GM23338 (cell line): Measurements from ENCODE around the gene BCCIP. TPM values are rescaled to one million over a fixed set of nuclear protein-coding genes. Genes with fewer than 3 reads are reported as not detected.

Source experiments
- EZH2 ChIP-seq: fragments of 200-600 bp; sonication (generic); IDR thresholded peaks from one replicate; pipeline ENCODE4 v1.8.0; 2017; ENCODE audit warnings: antibody characterized with exemption, mild to moderate bottlenecking, low read depth; ENCODE audit not compliant: unreplicated experiment
- EZH2phosphoT487 ChIP-seq: fragments of 200-600 bp; sonication (generic); IDR thresholded peaks from one replicate; pipeline ENCODE4 v1.8.1; 2018; ENCODE audit warnings: antibody characterized with exemption; ENCODE audit not compliant: unreplicated experiment
- JUNB ChIP-seq: IDR thresholded peaks from one replicate; pipeline ENCODE4 v1.6.1; 2016; ENCODE audit warnings: antibody characterized with exemption; ENCODE audit not compliant: unreplicated experiment
- POLR2AphosphoS5 ChIP-seq: IDR thresholded peaks from 2 replicates; pipeline ENCODE4 v1.6.1; 2016; ENCODE audit warnings: antibody characterized with exemption, low read depth
- STAT1 ChIP-seq: IDR thresholded peaks from one replicate; pipeline ENCODE4 v1.6.1; 2016; ENCODE audit warnings: antibody characterized with exemption; ENCODE audit not compliant: unreplicated experiment
- ZNF114 ChIP-seq: fragments of 250-450 bp; sonication (Bioruptor Pico); IDR thresholded peaks from 2 replicates; pipeline ENCODE4 v1.5.0; 2020; ENCODE audit warnings: mild to moderate bottlenecking, moderate library complexity
- ZNF331 ChIP-seq: fragments of 250-450 bp; sonication (Bioruptor Pico); IDR thresholded peaks from 2 replicates; pipeline ENCODE4 v1.5.0; 2020; ENCODE audit warnings: low read depth, mild to moderate bottlenecking, moderate library complexity
- polyA plus RNA-seq: library from polyadenylated mRNA; unstranded; fragments of >200 nt; fragmentation: Nextera tagmentation; extraction: Ambion mirVana; gene quantifications from 2 replicates; pipeline ENCODE4 v1.2.1, GENCODE V29; 2016
- total RNA-seq: library from RNA; depleted of rRNA; stranded (reverse); fragments of >200 nt; shearing (Covaris generic); gene quantifications from 2 replicates; pipeline ENCODE4 v1.2.3, GENCODE V29; 2014
- TF ChIP-seq, protein P1 (sequence below): fragments of 250-450 bp; sonication (Bioruptor Pico); IDR thresholded peaks from 2 replicates; pipeline ENCODE4 v1.5.0; 2020; ENCODE audit warnings: mild to moderate bottlenecking, moderate library complexity
- TF ChIP-seq, protein P2 (sequence below): IDR thresholded peaks from 2 replicates; pipeline ENCODE4 v1.6.1; 2016; ENCODE audit warnings: antibody characterized with exemption
- TF ChIP-seq, protein P3 (sequence below), 2 experiments: fragments of 200-600 bp in 1 of 2; sonication (generic) in 1 of 2; conservative IDR thresholded peaks; 2 replicates each; pipeline versions ENCODE4 v1.5.1 to v1.6.1; 2016 to 2017; ENCODE audit warnings: antibody characterized with exemption in 2 of 2, low read depth in 2 of 2, mild to moderate bottlenecking in 2 of 2, moderate library complexity in 1 of 2

BCCIP gene
- total and polyA plus RNA-seq, 2 experiments from 2014 or later = 98.6 to 214 TPM

DNA sequence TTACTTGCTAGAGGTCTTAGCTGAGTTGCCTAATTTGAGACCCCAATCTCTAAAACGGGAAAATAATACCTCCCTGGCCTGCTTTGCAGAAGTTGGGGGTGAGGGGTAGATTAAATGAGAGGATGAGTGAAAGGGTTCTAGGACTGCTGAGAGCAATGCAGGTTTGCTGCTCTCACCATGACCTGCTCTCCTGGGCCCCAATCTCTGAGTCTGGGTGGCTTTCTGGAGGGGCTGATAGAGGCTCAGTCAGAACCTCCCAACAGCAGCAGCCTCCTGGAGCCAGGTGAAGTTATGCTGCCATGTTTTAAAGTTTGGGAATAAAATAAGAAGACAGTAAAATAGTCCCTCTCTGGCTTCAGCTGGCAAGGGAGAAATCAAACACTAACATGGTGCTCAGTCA lies 7.6 kb upstream of the BCCIP start (continued):
- TF ChIP-seq, protein P1, sequence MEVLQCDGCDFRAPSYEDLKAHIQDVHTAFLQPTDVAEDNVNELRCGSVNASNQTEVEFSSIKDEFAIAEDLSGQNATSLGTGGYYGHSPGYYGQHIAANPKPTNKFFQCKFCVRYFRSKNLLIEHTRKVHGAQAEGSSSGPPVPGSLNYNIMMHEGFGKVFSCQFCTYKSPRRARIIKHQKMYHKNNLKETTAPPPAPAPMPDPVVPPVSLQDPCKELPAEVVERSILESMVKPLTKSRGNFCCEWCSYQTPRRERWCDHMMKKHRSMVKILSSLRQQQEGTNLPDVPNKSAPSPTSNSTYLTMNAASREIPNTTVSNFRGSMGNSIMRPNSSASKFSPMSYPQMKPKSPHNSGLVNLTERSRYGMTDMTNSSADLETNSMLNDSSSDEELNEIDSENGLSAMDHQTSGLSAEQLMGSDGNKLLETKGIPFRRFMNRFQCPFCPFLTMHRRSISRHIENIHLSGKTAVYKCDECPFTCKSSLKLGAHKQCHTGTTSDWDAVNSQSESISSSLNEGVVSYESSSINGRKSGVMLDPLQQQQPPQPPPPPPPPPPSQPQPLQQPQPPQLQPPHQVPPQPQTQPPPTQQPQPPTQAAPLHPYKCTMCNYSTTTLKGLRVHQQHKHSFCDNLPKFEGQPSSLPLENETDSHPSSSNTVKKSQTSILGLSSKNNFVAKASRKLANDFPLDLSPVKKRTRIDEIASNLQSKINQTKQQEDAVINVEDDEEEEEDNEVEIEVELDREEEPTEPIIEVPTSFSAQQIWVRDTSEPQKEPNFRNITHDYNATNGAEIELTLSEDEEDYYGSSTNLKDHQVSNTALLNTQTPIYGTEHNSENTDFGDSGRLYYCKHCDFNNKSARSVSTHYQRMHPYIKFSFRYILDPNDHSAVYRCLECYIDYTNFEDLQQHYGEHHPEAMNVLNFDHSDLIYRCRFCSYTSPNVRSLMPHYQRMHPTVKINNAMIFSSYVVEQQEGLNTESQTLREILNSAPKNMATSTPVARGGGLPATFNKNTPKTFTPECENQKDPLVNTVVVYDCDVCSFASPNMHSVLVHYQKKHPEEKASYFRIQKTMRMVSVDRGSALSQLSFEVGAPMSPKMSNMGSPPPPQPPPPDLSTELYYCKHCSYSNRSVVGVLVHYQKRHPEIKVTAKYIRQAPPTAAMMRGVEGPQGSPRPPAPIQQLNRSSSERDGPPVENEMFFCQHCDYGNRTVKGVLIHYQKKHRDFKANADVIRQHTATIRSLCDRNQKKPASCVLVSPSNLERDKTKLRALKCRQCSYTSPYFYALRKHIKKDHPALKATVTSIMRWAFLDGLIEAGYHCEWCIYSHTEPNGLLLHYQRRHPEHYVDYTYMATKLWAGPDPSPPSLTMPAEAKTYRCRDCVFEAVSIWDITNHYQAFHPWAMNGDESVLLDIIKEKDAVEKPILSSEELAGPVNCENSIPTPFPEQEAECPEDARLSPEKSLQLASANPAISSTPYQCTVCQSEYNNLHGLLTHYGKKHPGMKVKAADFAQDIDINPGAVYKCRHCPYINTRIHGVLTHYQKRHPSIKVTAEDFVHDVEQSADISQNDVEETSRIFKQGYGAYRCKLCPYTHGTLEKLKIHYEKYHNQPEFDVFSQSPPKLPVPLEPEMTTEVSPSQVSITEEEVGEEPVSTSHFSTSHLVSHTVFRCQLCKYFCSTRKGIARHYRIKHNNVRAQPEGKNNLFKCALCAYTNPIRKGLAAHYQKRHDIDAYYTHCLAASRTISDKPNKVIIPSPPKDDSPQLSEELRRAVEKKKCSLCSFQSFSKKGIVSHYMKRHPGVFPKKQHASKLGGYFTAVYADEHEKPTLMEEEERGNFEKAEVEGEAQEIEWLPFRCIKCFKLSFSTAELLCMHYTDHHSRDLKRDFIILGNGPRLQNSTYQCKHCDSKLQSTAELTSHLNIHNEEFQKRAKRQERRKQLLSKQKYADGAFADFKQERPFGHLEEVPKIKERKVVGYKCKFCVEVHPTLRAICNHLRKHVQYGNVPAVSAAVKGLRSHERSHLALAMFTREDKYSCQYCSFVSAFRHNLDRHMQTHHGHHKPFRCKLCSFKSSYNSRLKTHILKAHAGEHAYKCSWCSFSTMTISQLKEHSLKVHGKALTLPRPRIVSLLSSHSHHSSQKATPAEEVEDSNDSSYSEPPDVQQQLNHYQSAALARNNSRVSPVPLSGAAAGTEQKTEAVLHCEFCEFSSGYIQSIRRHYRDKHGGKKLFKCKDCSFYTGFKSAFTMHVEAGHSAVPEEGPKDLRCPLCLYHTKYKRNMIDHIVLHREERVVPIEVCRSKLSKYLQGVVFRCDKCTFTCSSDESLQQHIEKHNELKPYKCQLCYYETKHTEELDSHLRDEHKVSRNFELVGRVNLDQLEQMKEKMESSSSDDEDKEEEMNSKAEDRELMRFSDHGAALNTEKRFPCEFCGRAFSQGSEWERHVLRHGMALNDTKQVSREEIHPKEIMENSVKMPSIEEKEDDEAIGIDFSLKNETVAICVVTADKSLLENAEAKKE (CRISPR knock-in tag) = no peak
- no peak for TF ChIP-seq POLR2AphosphoS5
- TF ChIP-seq ZNF331 (CRISPR knock-in tag) = no peak
- no peak for TF ChIP-seq EZH2
- TF ChIP-seq, protein P2, sequence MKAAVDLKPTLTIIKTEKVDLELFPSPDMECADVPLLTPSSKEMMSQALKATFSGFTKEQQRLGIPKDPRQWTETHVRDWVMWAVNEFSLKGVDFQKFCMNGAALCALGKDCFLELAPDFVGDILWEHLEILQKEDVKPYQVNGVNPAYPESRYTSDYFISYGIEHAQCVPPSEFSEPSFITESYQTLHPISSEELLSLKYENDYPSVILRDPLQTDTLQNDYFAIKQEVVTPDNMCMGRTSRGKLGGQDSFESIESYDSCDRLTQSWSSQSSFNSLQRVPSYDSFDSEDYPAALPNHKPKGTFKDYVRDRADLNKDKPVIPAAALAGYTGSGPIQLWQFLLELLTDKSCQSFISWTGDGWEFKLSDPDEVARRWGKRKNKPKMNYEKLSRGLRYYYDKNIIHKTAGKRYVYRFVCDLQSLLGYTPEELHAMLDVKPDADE = no peak
- no peak for TF ChIP-seq JUNB
- TF ChIP-seq, protein P3, sequence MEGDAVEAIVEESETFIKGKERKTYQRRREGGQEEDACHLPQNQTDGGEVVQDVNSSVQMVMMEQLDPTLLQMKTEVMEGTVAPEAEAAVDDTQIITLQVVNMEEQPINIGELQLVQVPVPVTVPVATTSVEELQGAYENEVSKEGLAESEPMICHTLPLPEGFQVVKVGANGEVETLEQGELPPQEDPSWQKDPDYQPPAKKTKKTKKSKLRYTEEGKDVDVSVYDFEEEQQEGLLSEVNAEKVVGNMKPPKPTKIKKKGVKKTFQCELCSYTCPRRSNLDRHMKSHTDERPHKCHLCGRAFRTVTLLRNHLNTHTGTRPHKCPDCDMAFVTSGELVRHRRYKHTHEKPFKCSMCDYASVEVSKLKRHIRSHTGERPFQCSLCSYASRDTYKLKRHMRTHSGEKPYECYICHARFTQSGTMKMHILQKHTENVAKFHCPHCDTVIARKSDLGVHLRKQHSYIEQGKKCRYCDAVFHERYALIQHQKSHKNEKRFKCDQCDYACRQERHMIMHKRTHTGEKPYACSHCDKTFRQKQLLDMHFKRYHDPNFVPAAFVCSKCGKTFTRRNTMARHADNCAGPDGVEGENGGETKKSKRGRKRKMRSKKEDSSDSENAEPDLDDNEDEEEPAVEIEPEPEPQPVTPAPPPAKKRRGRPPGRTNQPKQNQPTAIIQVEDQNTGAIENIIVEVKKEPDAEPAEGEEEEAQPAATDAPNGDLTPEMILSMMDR (conservative IDR thresholded peaks at IDR 0.05; ENCODE audit: low read depth in 2 of 2) = no peak
- no peak for TF ChIP-seq EZH2phosphoT487
- no peak for TF ChIP-seq STAT1
- TF ChIP-seq ZNF114 (CRISPR knock-in tag) = no peak
